Anterior cingulate cortex (tissue), 58 donors: Measurements from ENCODE around the gene FAM124A.
"Not testable (repeated sequence)": the region's sequence is repeated elsewhere in the genome, so short reads cannot be mapped to it uniquely, and the experiment has no call there.

ENCODE experiments used
- DNase-seq, 58 donors: peaks; one replicate each; lab custom pipeline; 2025; lab: John Stamatoyannopoulos, UW

Gene FAM124A

GRCh38 chr13:51262501-51263211, 40.5 kb downstream of the FAM124A start:
- DNase-seq: peak in 3 of 58 donors; percentile 25 to 28 (median 27)

DNA sequence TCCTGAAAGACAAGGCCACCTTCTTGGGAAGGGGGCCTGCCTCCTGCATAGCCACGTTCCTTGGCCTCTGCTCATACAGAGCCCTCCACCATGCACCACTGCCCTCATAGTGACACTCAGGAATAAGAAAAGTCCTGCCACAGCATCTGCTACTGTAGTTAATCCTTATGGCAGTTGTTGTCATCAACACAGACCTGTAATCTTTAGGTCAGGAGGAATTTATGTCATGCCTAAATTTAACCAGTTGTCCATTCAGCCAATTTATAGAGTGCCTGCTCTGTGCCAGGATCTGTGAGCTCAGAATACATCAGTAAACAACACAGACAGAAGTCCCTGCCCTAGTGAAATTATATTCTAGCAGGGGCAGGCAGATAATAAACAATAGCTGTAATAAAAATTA, 44.4 kb downstream of the FAM124A start:
- DNase-seq: peak in 1 of 58 donors; percentile 37

- no peak for DNase-seq
Observed at GRCh38 chr13:51267622-51268021, 45.4 kb downstream of the FAM124A start.

DNA sequence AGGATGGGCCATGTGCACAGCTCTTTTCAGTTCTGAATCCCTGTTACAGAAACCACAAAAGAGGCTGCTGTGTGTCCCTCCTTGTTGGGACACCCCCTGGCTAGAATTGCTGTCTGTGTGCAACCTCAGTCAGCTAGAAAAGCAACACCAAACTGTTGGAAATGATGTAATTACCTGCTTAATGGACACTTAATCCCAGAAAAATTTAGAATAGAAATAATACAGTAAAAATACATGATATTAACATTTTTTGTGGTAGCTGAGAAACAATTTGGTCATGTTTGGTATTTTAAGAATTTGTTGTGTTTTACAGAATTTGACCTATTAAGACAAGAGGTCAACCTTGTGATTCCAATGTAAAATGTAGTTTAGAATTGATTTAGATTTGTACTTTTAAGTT, 46.8 kb downstream of the FAM124A start:
- no peak for DNase-seq

- DNase-seq: peak in 3 of 58 donors; percentile 19 to 21 (median 19)
Observed at GRCh38 chr13:51270623-51271415, 48.6 kb downstream of the FAM124A start.

- DNase-seq: peak in 4 of 58 donors; percentile 23 to 41 (median 34)
Observed at GRCh38 chr13:51271528-51272085, 49.4 kb downstream of the FAM124A start.

DNA sequence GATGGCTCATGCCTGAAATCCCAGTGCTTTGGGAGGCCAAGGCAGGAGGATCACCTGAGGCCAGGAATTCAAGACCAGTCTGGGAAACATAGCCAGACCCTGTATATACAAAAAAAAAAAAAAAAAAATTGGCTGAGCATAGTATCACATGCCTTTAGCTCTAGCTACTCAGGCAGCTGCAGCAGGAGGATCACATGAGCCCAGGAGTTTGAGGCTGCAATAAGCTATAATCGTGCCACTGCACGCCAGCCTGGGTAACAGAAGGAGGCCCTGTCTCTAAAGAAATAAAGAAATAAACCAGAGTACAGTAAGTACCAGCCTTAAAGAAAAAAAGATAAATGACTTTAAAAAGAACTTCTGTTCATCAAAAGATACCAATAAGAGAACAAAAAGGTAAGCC, 52.9 kb downstream of the FAM124A start:
- DNase-seq: peak in 10 of 58 donors; percentile 15 to 63 (median 35)

GRCh38 chr13:51276636-51277035, 54.4 kb downstream of the FAM124A start:
- no peak for DNase-seq

- peak in 1 of 58 donors; percentile 17 for DNase-seq
Observed at GRCh38 chr13:51277928-51278327, 55.7 kb downstream of the FAM124A start.

GRCh38 chr13:51278426-51279130, 56.4 kb downstream of the FAM124A start:
- DNase-seq: no peak

GRCh38 chr13:51280379-51280940, 58.3 kb downstream of the FAM124A start:
- DNase-seq: no peak

DNA sequence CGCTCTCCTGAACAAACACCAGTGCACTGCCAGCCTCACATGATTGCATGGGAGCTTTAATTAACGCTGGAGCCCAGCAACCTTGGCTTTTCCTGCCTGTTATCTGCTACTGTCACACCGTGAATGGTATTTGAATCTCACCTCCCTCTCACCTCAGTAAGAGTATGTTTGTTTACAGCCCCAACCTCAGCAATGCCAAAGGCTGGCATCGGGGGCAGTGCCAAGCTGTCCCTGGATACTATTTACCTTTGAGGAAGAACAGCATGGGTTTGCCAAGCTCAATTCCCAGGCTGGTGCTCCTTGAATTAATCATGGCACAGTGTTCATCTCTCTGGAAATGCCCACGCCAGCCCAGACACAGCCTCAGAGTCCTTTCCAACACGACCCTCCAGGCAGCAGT, 60.1 kb downstream of the FAM124A start:
- DNase-seq: no peak

DNA sequence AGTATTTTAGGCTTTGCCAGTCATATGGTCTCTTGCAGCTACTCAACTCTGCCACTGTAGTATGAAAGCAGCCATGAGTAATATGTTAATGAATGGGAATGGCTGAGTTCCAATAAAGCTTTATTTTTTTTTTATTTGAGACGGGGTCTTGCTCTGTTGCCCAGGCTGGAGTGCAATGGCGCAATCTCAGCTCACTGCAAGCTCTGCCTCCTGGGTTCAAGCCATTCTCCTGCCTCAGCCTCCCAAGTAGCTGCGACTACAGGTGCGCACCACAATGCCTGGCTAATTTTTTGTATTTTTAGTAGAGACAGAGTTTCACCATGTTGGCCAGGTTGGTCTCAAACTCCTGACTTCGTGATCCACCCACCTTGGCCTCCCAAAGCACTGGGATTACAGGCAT, 60.7 kb downstream of the FAM124A start:
- not testable (repeated sequence) for DNase-seq

DNA sequence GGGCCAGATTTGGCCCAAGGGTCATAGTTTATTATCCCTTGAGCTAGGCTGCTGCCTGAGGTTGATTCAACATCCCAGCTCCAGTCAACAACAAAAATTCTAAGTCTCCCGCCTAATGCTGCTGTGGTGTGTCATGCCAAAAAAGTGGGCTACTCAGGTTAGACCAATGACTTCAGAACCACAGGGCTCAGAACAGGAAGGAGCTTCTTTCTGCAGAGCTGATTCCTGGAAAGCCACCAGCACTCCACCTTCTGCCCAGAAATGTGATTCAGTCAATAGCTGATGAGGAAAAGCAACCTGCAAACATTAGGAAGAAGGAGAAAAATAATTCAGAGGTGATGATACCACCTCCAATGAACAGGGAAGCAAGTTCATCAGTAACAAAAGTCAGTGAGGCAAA, 61.2 kb downstream of the FAM124A start:
- DNase-seq: no peak

GRCh38 chr13:51284339-51284738, 62.1 kb downstream of the FAM124A start:
- no peak for DNase-seq

DNA sequence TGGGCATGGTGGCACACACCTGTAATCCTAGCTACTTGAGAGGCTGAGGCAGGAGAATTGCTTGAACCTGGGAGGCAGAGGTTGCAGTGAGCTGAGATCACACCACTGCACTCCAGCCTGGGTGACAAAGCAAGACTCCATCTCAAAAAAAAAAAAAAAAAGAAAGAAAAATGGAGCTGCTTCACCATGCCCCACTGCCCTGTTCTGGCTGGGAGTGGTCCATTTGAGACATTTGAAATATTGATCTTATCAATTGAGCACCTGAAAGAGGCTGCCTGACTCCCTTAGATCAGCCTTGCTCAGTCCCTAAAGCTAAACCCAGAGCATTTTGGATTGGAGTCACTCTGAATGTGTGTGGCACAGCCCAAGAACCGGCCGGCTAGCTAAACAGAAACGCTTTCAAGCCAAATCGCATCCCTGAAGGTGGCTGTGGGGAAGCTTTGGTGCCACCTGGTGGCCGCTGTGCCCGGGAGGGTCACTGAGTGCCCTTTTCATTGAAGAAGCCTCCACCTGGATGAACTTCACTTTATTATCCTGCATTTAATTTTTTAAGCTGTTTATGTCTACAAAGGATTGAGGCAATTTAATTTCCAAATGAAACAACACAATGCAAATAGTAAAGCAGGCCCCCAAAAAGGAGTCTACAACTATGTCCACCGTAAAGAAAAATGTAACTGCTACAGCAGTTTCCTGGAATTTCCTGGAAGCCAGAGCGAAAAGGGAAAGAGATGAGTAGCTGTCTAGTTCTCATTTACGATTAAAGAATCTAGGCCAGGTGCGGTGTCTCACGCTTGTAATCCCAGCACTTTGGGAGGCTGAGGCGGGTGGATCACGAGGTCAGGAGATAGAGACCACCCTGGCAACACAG, 64.2 kb downstream of the FAM124A start:
- DNase-seq: peak in 56 of 58 donors; percentile 16 to 89 (median 66)

DNA sequence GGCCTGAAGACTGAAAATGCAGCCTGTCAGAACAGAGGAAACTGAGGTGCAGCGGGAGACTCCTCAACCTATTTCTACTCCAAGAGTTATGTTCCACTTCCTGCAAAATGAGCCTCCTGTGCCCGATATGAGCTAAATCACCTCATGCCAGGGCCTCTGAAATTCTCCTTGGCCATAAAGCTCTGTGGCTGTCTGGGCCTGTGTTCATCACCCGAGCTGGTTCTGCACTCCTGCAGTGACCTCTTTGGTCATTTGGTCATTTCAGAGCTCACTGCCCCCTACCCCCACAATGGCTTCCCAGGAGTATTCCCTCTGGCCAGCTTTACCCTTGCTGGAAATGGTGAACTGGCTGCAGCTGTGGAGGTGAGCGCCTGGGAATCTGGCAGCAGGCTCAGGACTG, 65.6 kb downstream of the FAM124A start:
- DNase-seq: no peak

- not testable (repeated sequence) for DNase-seq
Observed at GRCh38 chr13:51288254-51288653, 66.1 kb downstream of the FAM124A start.

- DNase-seq: peak in 1 of 58 donors; percentile 17
Observed at GRCh38 chr13:51291341-51291740, 69.1 kb downstream of the FAM124A start.
